HEK293T (cell line): ENCODE results near the gene CCDC142.
"Not testable (repeated sequence)": the region's sequence is repeated elsewhere in the genome, so short reads cannot be mapped to it uniquely, and the experiment has no call there.

Experiments used
- CTCF ChIA-PET: fragments of 350-600 bp; formaldehyde crosslinking; extraction: SDS; loops from one replicate; lab custom pipeline; 2021; ENCODE audit warnings: antibody characterized with exemption, inconsistent platforms; lab: Yijun Ruan, JAX
- POLR2A ChIA-PET: fragments of 350-600 bp; formaldehyde crosslinking; extraction: SDS; loops from one replicate; lab custom pipeline; 2020; ENCODE audit warnings: antibody characterized with exemption, inconsistent platforms; lab: Yijun Ruan, JAX
- DNase-seq: peaks from one replicate; pipeline ENCODE4 v3.0.0; 2012; ENCODE audit warnings: mixed read lengths; ENCODE audit errors: extremely low spot score
- BHLHE40 ChIP-seq: fragments of 450-650 bp; IDR thresholded peaks from 2 replicates; pipeline ENCODE4 v1.6.1; 2016; ENCODE audit warnings: mild to moderate bottlenecking, moderate library complexity, borderline replicate concordance
- CTBP1 ChIP-seq: fragments of 450-650 bp; IDR thresholded peaks from 2 replicates; pipeline ENCODE4 v1.6.1; 2016; ENCODE audit warnings: borderline replicate concordance
- ELF4 ChIP-seq: fragments of 450-650 bp; IDR thresholded peaks from 2 replicates; pipeline ENCODE4 v1.6.1; 2017; ENCODE audit warnings: antibody characterized with exemption
- FOXA1 ChIP-seq: fragments of 450-650 bp; IDR thresholded peaks from 2 replicates; pipeline ENCODE4 v1.6.1; 2016; ENCODE audit warnings: mild to moderate bottlenecking
- FOXK2 ChIP-seq: fragments of 450-650 bp; IDR thresholded peaks from 2 replicates; pipeline ENCODE4 v1.6.1; 2016; ENCODE audit warnings: mild to moderate bottlenecking
- FOXM1 ChIP-seq: fragments of 450-650 bp; IDR thresholded peaks from 2 replicates; pipeline ENCODE4 v1.6.1; 2017; ENCODE audit warnings: mild to moderate bottlenecking, borderline replicate concordance
- HDGF ChIP-seq: fragments of 450-650 bp; IDR thresholded peaks from 2 replicates; pipeline ENCODE4 v1.6.1; 2017; ENCODE audit warnings: antibody characterized with exemption, borderline replicate concordance
- L3MBTL2 ChIP-seq: fragments of 450-650 bp; conservative IDR thresholded peaks from 2 replicates; pipeline ENCODE4 v1.6.1; 2016; ENCODE audit warnings: mild to moderate bottlenecking
- LEF1 ChIP-seq: fragments of 450-650 bp; IDR thresholded peaks from 2 replicates; pipeline ENCODE4 v1.6.1; 2017; ENCODE audit warnings: mild to moderate bottlenecking, borderline replicate concordance
- NFRKB ChIP-seq: fragments of 450-650 bp; IDR thresholded peaks from 2 replicates; pipeline ENCODE4 v1.6.1; 2016; ENCODE audit warnings: mild to moderate bottlenecking, moderate library complexity
- PKNOX1 ChIP-seq: fragments of 450-650 bp; IDR thresholded peaks from 2 replicates; pipeline ENCODE4 v1.6.1; 2016
- SP1 ChIP-seq: fragments of 450-650 bp; IDR thresholded peaks from 2 replicates; pipeline ENCODE4 v1.6.1; 2017
- SUZ12 ChIP-seq: fragments of 450-650 bp; IDR thresholded peaks from 2 replicates; pipeline ENCODE4 v1.6.1; 2016; ENCODE audit warnings: mild to moderate bottlenecking
- TARDBP ChIP-seq: fragments of 450-650 bp; IDR thresholded peaks from 2 replicates; pipeline ENCODE4 v1.6.1; 2016
- ZNF384 ChIP-seq: fragments of 450-650 bp; IDR thresholded peaks from 2 replicates; pipeline ENCODE4 v1.6.1; 2016

Gene CCDC142

GRCh38 chr2:74444498-74445318, 38.1 kb downstream of the CCDC142 start:
- TF ChIP-seq PKNOX1 (no peak), ZNF384 (no peak), SP1 (no peak), CTBP1 (no peak), TARDBP (no peak), HDGF (no peak), BHLHE40 (no peak), LEF1 (no peak), NFRKB (no peak), FOXA1 (no peak)
- POLR2A ChIA-PET: interaction anchor here (1.1 to 4.0 kb wide), 5 partner anchors 8 to 63 kb away, joined by 3 to 29 read pairs (median 4); partner anchors contain the start of genes CCDC142, INO80B, PCGF1 and TTC31
- DNase-seq: no peak
- CTCF ChIA-PET: no interaction called here

- POLR2A ChIA-PET: interaction anchor here (1.5 to 4.0 kb wide), 4 partner anchors 12 to 21 kb away, joined by 3 to 29 read pairs (median 6); partner anchors contain the start of genes C2orf81, INO80B, WBP1 and WDR54
- DNase-seq, CTCF ChIA-PET: not testable (repeated sequence)
Observed at GRCh38 chr2:74442483-74443297, 40.1 kb downstream of the CCDC142 start.

- ChIA-PET POLR2A (interaction anchor here (1.8 to 4.0 kb wide), 4 partner anchors 11 to 16 kb away, joined by 5 to 81 read pairs (median 18); partner anchors contain the start of genes INO80B and WBP1), CTCF (interaction anchor here (0.9 kb wide), 1 partner anchor 90 kb away, joined by 3 read pairs; no protein-coding TSS in a partner anchor)
- TF ChIP-seq FOXK2 (no peak), FOXM1 (no peak), ZNF384 (no peak), L3MBTL2 (peak; percentile 38; the same call in 1 of the 2 replicates), FOXA1 (no peak), PKNOX1 (no peak), SUZ12 (no peak), LEF1 (no peak), NFRKB (no peak)
- peak; percentile 49 for DNase-seq
Observed at GRCh38 chr2:74441690-74442482, 40.9 kb downstream of the CCDC142 start, which contains the start of gene RTKN. TSS of gene RTKN (minus strand) at chr2:74441937. CDS start at chr2:74441816, 121 bp downstream.

- no peak for TF ChIP-seq LEF1
- no peak for TF ChIP-seq TARDBP
- no peak for TF ChIP-seq ZNF384
- TF ChIP-seq L3MBTL2: peak; percentile 75
- no peak for DNase-seq
- ChIA-PET CTCF (interaction anchor here (0.9 kb wide), 1 partner anchor 91 kb away, joined by 3 read pairs; no protein-coding TSS in a partner anchor), POLR2A (interaction anchor here (1.1 to 3.6 kb wide), 8 partner anchors 9 to 49 kb away, joined by 4 to 81 read pairs (median 8); partner anchors contain the start of genes C2orf81, INO80B, MRPL53 and WBP1)
Observed at GRCh38 chr2:74441170-74441689, 41.6 kb downstream of the CCDC142 start.

GRCh38 chr2:74440378-74441169, 42.2 kb downstream of the CCDC142 start:
- ChIA-PET POLR2A (interaction anchor here (0.8 to 3.6 kb wide), 16 partner anchors 8 to 67 kb away, joined by 3 to 81 read pairs (median 6); partner anchors contain the start of genes C2orf81, CCDC142, DCTN1 and INO80B), CTCF (interaction anchor here (0.9 to 1.0 kb wide), 2 partner anchors 56 to 91 kb away, joined by 3 read pairs; no protein-coding TSS in a partner anchor)
- TF ChIP-seq L3MBTL2 (peak; percentile 76), SP1 (no peak), TARDBP (peak; percentile 81), ELF4 (peak; percentile 87)
- peak; percentile 94 for DNase-seq
